Fibroblast of skin of left biceps (primary cell): ENCODE results near the gene CELSR3.

ENCODE experiments used
- DNase-seq, 2 experiments: peaks; one replicate each; pipeline ENCODE4 v3.0.0-alpha.2; 2013; ENCODE audit warnings: low read depth in 2 of 2

Gene CELSR3, protein sequence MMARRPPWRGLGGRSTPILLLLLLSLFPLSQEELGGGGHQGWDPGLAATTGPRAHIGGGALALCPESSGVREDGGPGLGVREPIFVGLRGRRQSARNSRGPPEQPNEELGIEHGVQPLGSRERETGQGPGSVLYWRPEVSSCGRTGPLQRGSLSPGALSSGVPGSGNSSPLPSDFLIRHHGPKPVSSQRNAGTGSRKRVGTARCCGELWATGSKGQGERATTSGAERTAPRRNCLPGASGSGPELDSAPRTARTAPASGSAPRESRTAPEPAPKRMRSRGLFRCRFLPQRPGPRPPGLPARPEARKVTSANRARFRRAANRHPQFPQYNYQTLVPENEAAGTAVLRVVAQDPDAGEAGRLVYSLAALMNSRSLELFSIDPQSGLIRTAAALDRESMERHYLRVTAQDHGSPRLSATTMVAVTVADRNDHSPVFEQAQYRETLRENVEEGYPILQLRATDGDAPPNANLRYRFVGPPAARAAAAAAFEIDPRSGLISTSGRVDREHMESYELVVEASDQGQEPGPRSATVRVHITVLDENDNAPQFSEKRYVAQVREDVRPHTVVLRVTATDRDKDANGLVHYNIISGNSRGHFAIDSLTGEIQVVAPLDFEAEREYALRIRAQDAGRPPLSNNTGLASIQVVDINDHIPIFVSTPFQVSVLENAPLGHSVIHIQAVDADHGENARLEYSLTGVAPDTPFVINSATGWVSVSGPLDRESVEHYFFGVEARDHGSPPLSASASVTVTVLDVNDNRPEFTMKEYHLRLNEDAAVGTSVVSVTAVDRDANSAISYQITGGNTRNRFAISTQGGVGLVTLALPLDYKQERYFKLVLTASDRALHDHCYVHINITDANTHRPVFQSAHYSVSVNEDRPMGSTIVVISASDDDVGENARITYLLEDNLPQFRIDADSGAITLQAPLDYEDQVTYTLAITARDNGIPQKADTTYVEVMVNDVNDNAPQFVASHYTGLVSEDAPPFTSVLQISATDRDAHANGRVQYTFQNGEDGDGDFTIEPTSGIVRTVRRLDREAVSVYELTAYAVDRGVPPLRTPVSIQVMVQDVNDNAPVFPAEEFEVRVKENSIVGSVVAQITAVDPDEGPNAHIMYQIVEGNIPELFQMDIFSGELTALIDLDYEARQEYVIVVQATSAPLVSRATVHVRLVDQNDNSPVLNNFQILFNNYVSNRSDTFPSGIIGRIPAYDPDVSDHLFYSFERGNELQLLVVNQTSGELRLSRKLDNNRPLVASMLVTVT (N-terminal part only)

GRCh38 chr3:48662753-48663488 lies at the start of gene CELSR3:
CELSR3 (minus strand) TSS chr3:48662886; CDS start chr3:48662634, 252 bp downstream.
- peak; percentile 59 to 61 for DNase-seq

DNA sequence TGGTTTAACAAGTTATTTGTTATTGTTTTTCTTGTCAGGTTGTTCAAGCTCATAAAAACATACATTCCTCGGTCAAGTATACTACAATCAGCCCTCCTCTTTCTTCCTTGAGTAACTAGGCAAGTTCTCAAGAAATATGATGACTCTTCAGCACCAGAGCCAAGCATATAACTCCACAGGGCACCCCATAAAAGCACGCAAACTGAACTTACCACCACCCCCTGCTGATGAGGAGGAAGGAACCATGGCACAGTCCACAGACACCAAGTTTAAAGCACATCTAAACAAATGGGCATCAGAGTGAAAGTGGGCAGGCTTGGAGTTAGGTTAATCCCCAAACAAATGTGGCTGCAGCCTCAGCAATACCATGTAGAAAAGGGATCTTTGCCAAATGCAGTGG lies 49.0 kb upstream of the CELSR3 start:
- DNase-seq = no peak

DNA sequence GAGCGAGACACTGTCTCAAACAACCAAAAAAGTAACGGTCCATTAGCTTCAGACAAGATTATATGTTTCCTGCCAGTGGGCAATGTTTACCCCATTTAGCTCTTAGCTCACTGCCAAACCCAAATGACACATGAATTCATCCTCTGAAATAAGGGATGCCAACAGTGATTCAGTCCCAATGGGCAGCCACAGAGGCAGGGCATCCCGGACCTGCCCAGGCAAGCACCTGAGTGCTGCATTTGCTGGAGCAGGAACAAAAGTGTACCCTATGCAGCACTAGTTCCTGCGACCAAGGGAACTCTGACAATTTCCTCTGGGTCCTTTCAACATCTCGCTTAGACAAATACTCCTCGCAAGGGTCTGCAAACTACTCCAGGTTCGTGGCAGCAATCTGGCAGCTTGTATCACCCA lies 46.4 kb upstream of the CELSR3 start:
- no peak for DNase-seq

DNA sequence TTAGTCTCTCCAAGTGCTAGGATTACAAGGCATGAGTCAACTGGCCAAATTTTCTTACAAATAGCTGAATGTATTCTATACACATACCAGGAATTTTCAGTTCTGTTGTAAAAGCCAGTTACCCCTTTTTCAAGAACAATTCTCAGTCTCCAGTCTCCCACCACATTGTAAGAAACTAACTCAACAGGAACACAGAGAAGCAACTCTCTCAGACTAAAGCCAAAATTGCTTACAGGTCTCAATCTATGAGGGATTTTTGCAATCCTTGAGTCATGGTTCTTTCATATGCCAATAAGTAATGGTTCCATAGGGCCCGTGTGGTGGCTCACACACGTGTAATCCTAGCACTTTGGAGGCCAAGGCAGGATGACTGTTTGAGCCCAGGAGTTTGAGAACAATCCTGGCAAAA lies 45.8 kb upstream of the CELSR3 start:
- DNase-seq = no peak

DNA sequence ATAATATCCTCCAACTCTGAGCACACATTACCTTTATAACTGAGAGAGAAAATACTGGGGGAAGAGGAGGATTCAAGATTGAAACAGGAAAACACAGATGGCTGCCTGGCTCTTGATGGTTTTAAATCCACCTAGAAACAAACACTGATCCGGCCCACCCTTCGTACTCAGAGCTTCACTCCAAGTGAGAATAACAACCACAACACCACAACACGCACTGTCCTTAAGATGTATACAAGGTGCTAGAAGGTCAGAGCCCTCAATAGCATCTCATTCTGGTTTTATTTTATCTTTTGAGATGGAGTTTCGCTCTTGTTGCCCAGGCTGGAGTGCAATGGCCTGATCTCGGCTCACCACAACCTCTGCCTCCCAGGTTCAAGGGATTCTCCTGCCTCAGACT lies 44.5 kb upstream of the CELSR3 start:
- no peak for DNase-seq

DNA sequence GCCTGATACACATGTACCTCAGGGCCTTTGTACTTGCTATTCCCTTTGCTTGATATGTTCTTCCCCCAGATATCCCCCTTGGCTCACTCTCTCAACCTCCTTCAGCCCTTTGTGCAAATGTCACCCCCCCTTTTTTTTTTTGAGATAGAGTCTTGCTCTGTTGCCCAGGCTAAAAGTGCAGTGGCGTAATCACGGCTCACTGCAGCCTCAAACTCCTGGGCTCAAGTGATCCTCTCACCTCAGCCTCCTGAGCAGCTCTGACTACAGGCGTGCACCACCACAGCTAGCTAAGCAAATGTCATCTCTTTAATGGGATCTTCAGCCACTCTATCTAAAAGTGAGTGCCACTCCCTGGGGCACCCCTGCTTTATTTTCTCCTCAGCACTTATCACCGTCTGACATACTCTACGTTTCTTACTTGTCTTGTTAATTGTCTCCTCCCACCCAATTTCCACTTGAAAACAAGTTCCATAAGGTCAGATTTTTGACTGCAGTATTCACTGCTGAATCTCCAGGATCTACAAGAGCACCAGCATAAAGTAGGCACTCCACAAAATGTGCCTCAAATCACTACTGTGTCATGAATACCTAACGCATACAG lies 39.7 kb upstream of the CELSR3 start:
- DNase-seq = no peak

DNA sequence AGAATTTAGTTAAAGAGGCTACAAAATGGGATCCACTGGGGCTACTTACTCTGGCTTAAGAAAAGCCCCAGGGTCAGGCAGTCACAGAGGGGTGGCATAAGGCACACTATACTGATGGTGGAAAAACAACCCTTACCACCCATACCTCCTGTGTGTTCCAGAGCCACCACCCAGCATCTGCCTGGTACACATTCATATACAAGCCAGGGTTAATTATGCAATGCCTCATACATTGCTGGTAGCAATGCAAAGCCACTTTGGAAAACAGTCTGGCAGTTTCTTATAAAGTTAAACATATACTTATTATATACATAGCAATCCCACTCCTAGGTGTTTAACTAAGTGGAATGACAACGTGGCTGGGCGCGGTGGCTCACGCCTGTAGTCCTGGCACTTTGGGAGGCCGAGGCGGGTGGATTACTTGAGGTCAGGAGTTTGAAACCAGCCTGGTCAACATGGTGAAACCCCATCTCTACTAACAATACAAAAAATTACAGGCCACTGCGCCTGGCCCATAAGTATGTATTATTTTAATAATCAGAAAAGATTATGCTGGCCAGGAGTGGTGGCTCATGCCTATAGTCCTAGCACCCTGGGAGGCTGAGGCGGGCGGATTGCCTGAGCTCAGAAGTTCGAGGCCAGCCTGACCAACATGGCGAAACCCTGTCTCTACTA lies 38.2 kb upstream of the CELSR3 start:
- DNase-seq = no peak

- DNase-seq = no peak
Measured at GRCh38 chr3:48698891-48699290, 36.2 kb upstream of the CELSR3 start.

DNA sequence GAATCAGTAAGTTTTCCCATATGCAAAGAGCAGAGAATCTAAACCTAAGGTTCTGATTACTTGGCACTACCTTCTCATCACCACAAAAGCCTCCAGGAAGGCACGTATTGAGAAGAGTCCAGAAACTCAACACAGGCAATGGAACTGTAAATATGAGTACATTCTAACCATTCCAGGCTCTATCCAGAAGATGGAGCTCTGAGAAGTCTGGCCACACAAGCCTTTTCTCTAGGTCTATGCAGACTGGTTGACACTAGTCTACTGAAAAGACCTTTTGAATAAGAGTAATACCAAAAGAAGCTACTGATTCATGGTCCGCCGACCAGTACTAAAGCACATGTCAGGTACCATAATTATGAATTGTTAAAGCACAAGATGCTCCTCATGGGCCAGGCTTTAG lies 35.3 kb upstream of the CELSR3 start:
- no peak for DNase-seq

- no peak for DNase-seq
Measured at GRCh38 chr3:48696601-48697000, 33.9 kb upstream of the CELSR3 start.

- DNase-seq = no peak
Measured at GRCh38 chr3:48696156-48696555, 33.5 kb upstream of the CELSR3 start.

DNA sequence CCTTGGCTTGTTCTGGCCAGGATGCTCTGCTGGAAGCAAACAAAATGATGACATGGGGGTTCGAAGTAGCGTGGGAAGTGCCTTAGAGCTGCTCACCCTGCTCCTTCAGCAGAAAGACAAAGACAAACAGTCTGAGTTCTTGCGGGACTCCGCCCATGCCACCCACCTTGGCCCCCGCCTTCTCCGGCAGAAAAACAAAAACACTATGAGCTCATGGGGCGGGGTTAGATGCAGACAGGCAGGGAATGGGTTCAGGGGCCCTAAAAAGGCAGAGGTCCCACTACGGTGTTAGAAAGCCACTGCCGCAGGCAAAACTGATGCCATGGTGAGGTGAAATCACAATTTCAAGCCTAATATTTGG lies 32.7 kb upstream of the CELSR3 start:
- DNase-seq = no peak

GRCh38 chr3:48694610-48695392 lies 32.1 kb upstream of the CELSR3 start:
- peak; percentile 50 to 61 for DNase-seq

DNA sequence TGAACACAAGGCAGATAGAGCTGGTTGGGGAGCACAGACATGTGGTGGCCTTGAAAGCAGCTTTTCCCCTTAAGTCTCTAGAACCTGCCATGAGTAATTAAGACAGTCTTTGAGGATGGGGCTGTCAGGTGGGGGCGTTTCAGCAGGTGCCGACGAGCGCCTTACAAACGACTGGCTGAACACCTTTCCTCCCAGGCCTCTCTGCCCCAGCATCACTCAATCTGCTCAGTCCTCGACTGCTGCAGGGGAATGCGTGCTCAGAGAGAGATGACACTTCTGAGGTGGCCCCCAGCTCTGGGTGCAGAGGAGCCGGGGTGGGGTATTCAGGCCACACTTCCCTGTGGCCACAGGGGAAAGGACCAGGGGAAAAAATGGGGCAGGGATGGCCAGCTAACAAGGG lies 31.1 kb upstream of the CELSR3 start:
- no peak for DNase-seq

- no peak for DNase-seq
Measured at GRCh38 chr3:48692551-48692950, 29.9 kb upstream of the CELSR3 start.

GRCh38 chr3:48690846-48691458 lies 28.3 kb upstream of the CELSR3 start:
- DNase-seq = no peak

GRCh38 chr3:48689384-48689783 lies 26.7 kb upstream of the CELSR3 start:
- DNase-seq = no peak

GRCh38 chr3:48688737-48689075 lies 26.0 kb upstream of the CELSR3 start:
- DNase-seq = no peak

DNA sequence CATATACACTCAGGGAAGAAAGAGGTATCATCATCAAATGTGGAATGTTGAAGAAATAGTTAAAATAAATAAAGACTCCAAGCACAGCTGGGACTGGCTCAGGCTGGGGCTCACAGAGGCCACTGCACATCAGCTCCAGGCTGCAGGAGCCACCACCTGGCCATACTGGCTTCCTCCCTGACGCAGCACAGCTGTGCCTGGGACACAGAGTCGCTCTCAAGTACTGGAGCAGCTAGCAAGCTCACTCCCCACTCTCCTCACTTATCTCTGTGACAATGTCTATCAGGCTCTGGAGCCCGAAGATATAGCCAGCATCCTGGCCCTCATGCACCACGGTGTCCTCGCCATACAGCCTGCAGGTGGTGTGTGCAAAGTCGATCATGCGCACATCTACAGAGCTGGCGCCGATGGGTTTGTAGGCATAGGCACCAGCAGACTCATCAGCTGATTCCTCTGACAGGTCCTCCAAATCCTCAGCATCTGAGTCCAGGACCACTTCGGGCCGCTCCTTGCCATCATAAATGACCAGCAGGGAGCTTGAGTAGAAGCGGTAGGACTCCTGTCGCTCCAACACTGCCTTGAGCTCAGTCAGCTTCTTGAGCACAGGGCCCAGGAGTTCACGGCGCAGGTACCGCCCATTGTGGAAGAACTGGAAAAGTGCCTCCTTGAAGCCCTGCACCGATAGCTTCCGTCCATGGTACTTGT lies 25.5 kb upstream of the CELSR3 start:
- DNase-seq = no peak
